GM10248 (cell line): Measurements from ENCODE around the gene GATM.

Experiments
- CTCF ChIA-PET: fragments of 300-600 bp; sonication (Branson Sonifier 250); formaldehyde crosslinking; extraction: SDS; loops from one replicate; lab custom pipeline; 2021; ENCODE audit warnings: antibody characterized with exemption; lab: Yijun Ruan, JAX
- POLR2A ChIA-PET: fragments of 350-650 bp; sonication (Branson Sonifier 250); formaldehyde crosslinking; extraction: SDS; loops from one replicate; lab custom pipeline; 2020; ENCODE audit warnings: antibody characterized with exemption; lab: Yijun Ruan, JAX
- DNase-seq: peaks from one replicate; pipeline ENCODE4 v3.0.0; 2012; ENCODE audit errors: extremely low spot score
- CTCF ChIP-seq: IDR thresholded peaks from 2 replicates; pipeline ENCODE4 v1.5.1; 2012; ENCODE audit warnings: mild to moderate bottlenecking, low read depth; ENCODE audit errors: extremely low read depth, missing control alignments, control extremely low read depth

GATM gene

GRCh38 chr15:45351227-45351626 lies 27.1 kb downstream of the GATM start:
- ChIA-PET CTCF (no interaction called here), POLR2A (no interaction called here)
- no peak for DNase-seq
- no peak for TF ChIP-seq CTCF

GRCh38 chr15:45349623-45350022 lies 28.7 kb downstream of the GATM start:
- no peak for DNase-seq
- CTCF ChIA-PET = interaction anchor here (0.7 kb wide), 1 partner anchor 11 kb away, joined by 3 read pairs; no protein-coding TSS in a partner anchor
- POLR2A ChIA-PET = no interaction called here
- TF ChIP-seq CTCF = no peak

GRCh38 chr15:45347989-45348388 lies 30.4 kb downstream of the GATM start:
- POLR2A ChIA-PET = no interaction called here
- no peak for TF ChIP-seq CTCF
- CTCF ChIA-PET = interaction anchor here (0.6 to 1.4 kb wide), 2 partner anchors 8 to 18 kb away, joined by 3 to 5 read pairs; no protein-coding TSS in a partner anchor
- no peak for DNase-seq

GRCh38 chr15:45347033-45347432 lies 31.3 kb downstream of the GATM start:
- DNase-seq = no peak
- TF ChIP-seq CTCF = no peak
- POLR2A ChIA-PET = no interaction called here
- CTCF ChIA-PET = no interaction called here

GRCh38 chr15:45346381-45346780 lies 32.0 kb downstream of the GATM start:
- DNase-seq = no peak
- CTCF ChIA-PET = no interaction called here
- POLR2A ChIA-PET = no interaction called here
- TF ChIP-seq CTCF = no peak

- TF ChIP-seq CTCF = no peak
- POLR2A ChIA-PET = no interaction called here
- CTCF ChIA-PET = interaction anchor here (0.9 to 1.5 kb wide), 4 partner anchors 13 to 183 kb away, joined by 3 read pairs; no protein-coding TSS in a partner anchor
- DNase-seq = no peak
Observed at GRCh38 chr15:45343258-45343860, 35.0 kb downstream of the GATM start.
